ENCODE data around the gene ATP1B1.
A peak's percentile ranks its signal among the peaks of the same experiment; 100 is the strongest.

ATP1B1 gene

DNA sequence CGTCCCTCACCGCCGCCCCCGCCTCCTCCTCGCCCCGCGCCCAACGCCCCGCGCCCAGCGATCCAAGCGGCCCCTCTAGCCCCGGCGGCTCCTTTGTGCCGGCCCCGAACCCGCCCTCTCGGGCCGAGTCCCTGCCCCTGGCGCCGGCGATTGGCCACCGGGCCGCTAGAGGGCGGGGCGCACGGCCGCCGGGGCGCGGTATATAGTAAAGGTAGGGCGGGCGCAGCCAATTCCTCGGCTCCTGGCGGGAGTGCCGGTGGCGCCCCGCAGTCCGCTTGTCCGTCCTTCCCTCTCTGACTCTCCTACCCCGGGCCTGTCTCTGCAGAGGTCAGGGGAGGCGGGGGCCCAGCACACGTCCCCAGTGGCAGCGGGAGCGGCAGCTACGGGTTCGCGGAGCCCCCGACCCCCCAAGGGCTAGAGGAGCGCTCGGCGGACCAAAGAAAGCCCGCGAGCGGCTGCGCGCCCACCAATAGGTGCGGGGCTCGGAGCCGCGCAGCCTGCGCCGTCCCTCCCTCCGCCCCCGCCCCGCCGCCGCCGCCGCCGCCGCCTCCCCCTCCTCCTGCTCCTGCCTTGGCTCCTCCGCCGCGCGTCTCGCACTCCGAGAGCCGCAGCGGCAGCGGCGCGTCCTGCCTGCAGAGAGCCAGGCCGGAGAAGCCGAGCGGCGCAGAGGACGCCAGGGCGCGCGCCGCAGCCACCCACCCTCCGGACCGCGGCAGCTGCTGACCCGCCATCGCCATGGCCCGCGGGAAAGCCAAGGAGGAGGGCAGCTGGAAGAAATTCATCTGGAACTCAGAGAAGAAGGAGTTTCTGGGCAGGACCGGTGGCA is at the start of gene ATP1B1:
TSS of gene ATP1B1 (plus strand) at position 596 of the 826 bp plus-strand sequence. CDS start at position 736, 140 bp downstream.
- DNase-seq = peak; percentile 88 to 89

- no peak for DNase-seq
Observed at GRCh38 chr1:169059421-169059820, 47.1 kb upstream of the ATP1B1 start.

- DNase-seq = no peak
Observed at GRCh38 chr1:169060043-169060722, 46.3 kb upstream of the ATP1B1 start.

- no peak for DNase-seq
Observed at GRCh38 chr1:169060919-169061639, 45.4 kb upstream of the ATP1B1 start.

- DNase-seq = no peak
Observed at GRCh38 chr1:169062152-169062551, 44.3 kb upstream of the ATP1B1 start.

DNA sequence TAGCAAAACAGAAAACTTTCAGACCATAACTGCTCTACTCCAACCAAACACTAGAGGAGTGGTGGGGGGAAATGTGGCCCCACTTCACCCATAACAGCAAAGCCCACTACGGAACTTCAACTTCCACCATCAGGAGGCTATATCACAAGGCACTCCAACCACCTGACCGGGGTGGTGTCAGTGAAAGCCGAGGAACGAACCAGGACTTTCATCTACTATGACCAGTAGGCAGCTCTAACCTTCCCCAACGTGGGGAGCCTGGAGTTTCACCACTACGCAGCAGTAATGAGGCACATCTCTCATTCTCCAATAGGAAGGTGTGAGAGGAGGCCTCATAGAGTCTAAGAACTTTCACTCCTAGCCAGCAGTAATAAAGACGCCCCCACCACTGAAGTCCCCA is 42.4 kb upstream of the ATP1B1 start:
- no peak for DNase-seq

- DNase-seq = no peak
Observed at GRCh38 chr1:169070547-169070946, 35.9 kb upstream of the ATP1B1 start.

DNA sequence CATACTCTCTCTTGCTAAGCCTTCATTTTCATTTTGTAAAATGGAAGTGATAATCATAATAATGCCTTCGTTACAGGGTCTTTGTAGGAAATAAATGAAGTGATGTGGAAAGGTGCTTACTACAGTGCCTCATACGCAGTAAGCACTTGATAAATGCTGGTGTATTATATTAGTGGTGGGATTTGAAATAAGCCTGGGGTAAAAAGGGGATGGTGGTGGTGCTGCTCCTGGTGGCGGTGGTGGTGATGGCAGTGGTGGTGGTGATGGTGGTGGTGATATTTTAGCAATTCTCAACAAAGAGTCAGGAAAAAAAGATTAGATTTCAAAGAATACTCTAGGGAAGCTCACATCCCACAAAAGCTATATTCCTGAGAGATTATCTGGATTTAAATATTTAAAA is 35.5 kb upstream of the ATP1B1 start:
- DNase-seq = no peak

GRCh38 chr1:169072945-169073725 is 33.4 kb upstream of the ATP1B1 start:
- DNase-seq = no peak

DNA sequence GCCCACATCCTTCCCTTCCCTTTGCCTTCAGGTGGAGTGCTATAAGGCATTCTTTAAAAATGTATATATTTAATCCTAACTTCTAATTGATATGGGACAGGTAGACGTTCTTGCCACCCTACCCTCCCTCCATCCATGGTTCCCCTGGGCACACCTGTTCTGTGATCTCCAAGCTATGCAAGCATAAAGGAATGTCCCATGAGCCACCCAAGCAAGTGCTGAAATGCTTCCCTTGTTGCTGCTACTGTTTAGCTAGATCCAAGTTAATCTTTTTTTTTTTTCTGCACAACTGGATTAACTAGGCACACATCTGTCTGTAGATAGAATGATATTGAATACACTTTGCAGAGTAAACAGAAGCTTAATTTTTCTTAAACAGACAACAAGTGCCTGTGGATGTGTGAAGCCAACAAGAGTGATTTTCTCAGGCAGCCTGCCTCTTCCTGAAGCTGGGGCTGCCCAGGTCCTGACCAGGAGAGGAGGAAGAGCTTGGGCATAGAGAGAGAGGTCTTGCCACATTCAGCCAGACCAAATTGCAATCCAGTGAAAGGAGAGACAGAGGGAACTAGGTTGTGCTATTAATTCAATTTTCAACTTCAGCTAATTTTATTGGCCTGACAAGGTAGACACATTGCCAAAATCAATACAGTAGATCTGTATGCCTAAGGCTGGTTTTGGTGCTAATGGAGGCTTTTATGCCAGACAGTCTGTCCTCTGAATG is 28.2 kb upstream of the ATP1B1 start:
- DNase-seq = no peak

GRCh38 chr1:169081503-169082123 is 24.9 kb upstream of the ATP1B1 start:
- no peak for DNase-seq

- no peak for DNase-seq
Observed at GRCh38 chr1:169085911-169086310, 20.6 kb upstream of the ATP1B1 start.

GRCh38 chr1:169086603-169087455 is 19.7 kb upstream of the ATP1B1 start:
- peak in 1 of 2 donors; percentile 60 for DNase-seq

DNA sequence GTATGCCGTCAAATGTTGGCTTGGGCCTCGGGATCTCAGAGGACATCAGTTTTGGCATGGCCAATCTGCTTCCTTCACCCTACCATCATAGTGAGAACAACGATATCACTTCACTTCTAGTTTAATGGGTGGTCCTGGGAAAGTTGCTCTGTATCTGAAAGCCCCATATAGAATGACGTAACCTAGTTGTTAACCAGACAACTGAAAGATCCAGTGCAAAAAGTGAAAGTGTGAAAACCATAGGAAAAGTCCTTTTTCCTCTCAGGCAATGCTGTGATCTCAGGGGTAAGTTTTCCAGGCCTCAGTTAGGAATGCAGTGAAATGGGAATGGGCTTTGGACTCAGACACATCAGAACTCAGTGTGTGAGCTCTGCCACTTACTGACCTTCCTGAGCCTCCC is 18.6 kb upstream of the ATP1B1 start:
- DNase-seq = no peak

- DNase-seq = peak in 1 of 2 donors; percentile 94
Observed at GRCh38 chr1:169089776-169090175, 16.7 kb upstream of the ATP1B1 start.

DNA sequence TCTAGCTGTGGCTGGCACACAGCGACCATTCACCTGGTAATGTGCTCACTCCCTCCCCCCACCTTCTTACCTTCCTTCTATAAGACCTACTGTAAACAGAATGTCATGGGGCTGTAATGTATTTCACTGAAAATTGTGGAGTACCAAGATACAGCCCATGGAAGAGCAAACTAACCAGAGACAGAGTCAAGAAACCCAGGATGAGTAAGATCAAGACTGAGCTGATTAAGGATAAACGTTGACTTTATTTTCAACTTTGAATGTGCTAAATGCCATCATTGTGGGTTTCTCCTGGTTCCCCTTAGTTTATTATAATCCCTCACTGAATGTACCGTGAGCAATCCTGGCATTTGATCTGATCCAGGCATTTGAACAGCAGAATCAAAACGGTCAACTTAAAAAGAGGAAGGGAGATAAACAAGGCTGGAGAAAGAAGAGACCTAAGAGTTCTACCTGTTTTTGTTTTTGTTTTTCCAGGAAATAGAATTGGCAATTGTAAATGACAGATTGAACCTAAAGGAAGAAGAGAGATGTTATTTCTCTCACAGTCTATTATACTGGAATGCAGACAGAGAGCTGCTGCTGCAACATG is 16.1 kb upstream of the ATP1B1 start:
- no peak for DNase-seq

GRCh38 chr1:169090900-169091311 is 15.6 kb upstream of the ATP1B1 start:
- no peak for DNase-seq

GRCh38 chr1:169091480-169091941 is 15.0 kb upstream of the ATP1B1 start:
- no peak for DNase-seq

- DNase-seq = no peak
Observed at GRCh38 chr1:169092399-169092798, 14.1 kb upstream of the ATP1B1 start.
